ENCODE results near the gene GADD45B. TPM values are rescaled to one million over a fixed set of nuclear protein-coding genes. Genes with fewer than 3 reads are reported as not detected.
A peak's percentile ranks its signal among the peaks of the same experiment; 100 is the strongest.

The GADD45B gene
- total and polyA plus RNA-seq, 5 donors from 2014 or later, result 53.4 to 191 (median 63.8) TPM

DNA sequence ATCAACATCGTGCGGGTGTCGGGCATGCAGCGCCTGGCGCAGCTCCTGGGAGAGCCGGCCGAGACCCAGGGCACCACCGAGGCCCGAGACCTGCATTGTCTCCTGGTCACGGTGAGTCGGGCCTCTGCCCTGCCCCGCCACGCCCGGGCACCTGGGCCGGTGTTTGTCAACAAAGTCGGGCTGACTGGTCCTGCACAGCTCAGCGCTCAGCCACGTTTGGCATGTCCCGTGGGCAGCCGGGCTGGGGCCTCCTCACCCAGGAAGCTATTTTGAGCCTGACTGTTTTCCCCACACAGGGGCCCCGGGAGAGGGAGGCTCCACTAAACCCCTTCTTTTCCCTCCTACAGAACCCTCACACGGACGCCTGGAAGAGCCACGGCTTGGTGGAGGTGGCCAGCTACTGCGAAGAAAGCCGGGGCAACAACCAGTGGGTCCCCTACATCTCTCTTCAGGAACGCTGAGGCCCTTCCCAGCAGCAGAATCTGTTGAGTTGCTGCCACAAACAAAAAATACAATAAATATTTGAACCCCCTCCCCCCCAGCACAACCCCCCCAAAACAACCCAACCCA, 1.3 kb downstream of the GADD45B start:
- H3K27me3 Mint-ChIP-seq, result peaks cover 20% of the 10 kb centered on the region
- H3K36me3 ChIP-seq (ENCODE audit: control insufficient read depth, insufficient read depth, low read length), result no peaks in the 10 kb centered on the region
- peak overlapping the region; percentile 95 to 97 (median 96) for H3K27ac Mint-ChIP-seq
- peak overlapping the region; percentile 97 to 100 (median 99) for H3K4me3 Mint-ChIP-seq
- H3K9me3 ChIP-seq (ENCODE audit: control insufficient read depth in 2 of 2, low read length in 2 of 2), result no peaks in the 10 kb centered on the region
- H3K4me1 ChIP-seq (ENCODE audit: control insufficient read depth, insufficient read depth, low read length, poor library complexity, severe bottlenecking), result peaks cover 38% of the 10 kb centered on the region
- ATAC-seq (ENCODE audit: low read depth in 2 of 2), result no peak
- peaks cover 6% of the 10 kb centered on the region for H3K36me3 Mint-ChIP-seq
- H3K9me3 Mint-ChIP-seq, result peaks cover 0 to 4% (median 0%) of the 10 kb centered on the region in 7 donors
- H3K4me1 Mint-ChIP-seq, result peaks cover 0 to 21% (median 10%) of the 10 kb centered on the region in 4 donors
- no peaks in the 10 kb centered on the region for H3K27me3 ChIP-seq (ENCODE audit: control insufficient read depth, insufficient read depth, low read length)
- H3K27ac ChIP-seq (ENCODE audit: insufficient read depth, low read length, poor library complexity, severe bottlenecking), result peak overlapping the region; percentile 85
- peak overlapping the region; percentile 99 for H3K4me3 ChIP-seq (ENCODE audit: low read depth, low read length)
- peak in 1 of 3 donors; percentile 9 for DNase-seq

DNA sequence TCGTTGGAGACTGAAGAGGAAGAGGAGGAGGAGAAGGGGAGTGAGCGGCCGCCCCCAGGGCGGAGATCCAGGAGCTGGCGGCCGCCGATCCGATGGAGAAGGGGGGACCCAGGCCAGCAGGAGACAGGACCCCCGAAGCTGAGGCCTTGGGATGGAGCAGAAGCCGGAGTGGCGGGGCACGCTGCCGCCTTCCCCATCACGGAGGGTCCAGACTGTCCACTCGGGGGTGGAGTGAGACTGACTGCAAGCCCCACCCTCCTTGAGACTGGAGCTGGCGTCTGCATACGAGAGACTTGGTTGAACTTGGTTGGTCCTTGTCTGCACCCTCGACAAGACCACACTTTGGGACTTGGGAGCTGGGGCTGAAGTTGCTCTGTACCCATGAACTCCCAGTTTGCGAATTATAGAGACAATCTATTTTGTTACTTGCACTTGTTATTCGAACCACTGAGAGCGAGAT, 1.8 kb downstream of the GADD45B start:
- Mint-ChIP-seq H3K27me3 (peaks cover 20% of the 10 kb centered on the region), H3K27ac (peak overlapping the region; percentile 95 to 98 (median 96)), H3K36me3 (peaks cover 6% of the 10 kb centered on the region), H3K4me1 (peaks cover 0 to 21% (median 10%) of the 10 kb centered on the region in 4 donors), H3K9me3 (peaks cover 0 to 4% (median 0%) of the 10 kb centered on the region in 7 donors), H3K4me3 (peak overlapping the region; percentile 97 to 100 (median 99))
- ATAC-seq (ENCODE audit: low read depth in 2 of 2) (no peak), DNase-seq (peak; percentile 10 to 45 (median 39))
- peaks cover 0 to 3% of the 10 kb centered on the region in 2 experiments for H3K9me3 ChIP-seq (ENCODE audit: control insufficient read depth in 2 of 2, low read length in 2 of 2)
- peaks cover 38% of the 10 kb centered on the region for H3K4me1 ChIP-seq (ENCODE audit: control insufficient read depth, insufficient read depth, low read length, poor library complexity, severe bottlenecking)
- peak overlapping the region; percentile 85 for H3K27ac ChIP-seq (ENCODE audit: insufficient read depth, low read length, poor library complexity, severe bottlenecking)
- no peaks in the 10 kb centered on the region for H3K36me3 ChIP-seq (ENCODE audit: control insufficient read depth, insufficient read depth, low read length)
- H3K27me3 ChIP-seq (ENCODE audit: control insufficient read depth, insufficient read depth, low read length), result no peaks in the 10 kb centered on the region
- H3K4me3 ChIP-seq (ENCODE audit: low read depth, low read length), result peak overlapping the region; percentile 90

DNA sequence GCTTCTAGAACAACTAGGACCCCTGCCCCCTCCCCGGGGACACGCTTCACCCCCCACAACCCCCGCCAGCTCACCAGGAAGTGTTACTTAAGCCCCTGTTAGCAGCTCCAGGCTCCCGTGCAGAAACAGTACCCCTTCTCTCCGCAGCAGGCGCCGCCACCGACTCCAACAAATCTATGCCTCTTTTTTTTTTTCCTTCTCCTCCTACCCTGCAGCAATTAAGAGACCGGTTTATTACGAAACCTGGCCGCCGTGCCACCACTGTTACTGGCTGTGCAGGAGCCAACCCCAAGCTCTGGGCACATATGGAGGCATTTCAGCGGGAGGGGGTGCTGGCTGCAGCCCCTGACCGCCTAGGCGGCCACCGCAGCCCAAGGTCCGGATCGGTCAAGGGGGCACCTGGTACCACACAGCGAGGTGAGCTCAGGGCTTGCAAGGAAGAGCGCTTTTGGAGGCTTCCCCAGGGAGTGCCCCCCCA, 2.4 kb downstream of the GADD45B start:
- Mint-ChIP-seq H3K36me3 (peaks cover 6% of the 10 kb centered on the region), H3K4me1 (peaks cover 0 to 21% (median 10%) of the 10 kb centered on the region in 4 donors), H3K9me3 (peaks cover 0 to 9% (median 0%) of the 10 kb centered on the region in 7 donors), H3K27me3 (peaks cover 20% of the 10 kb centered on the region), H3K27ac (peak overlapping the region; percentile 94 to 98 (median 96)), H3K4me3 (peak overlapping the region; percentile 97 to 100 (median 99))
- DNase-seq (peak; percentile 37 to 78 (median 61)), ATAC-seq (ENCODE audit: low read depth in 2 of 2) (no peak)
- H3K27ac ChIP-seq (ENCODE audit: insufficient read depth, low read length, poor library complexity, severe bottlenecking), result peak overlapping the region; percentile 85
- peaks cover 38% of the 10 kb centered on the region for H3K4me1 ChIP-seq (ENCODE audit: control insufficient read depth, insufficient read depth, low read length, poor library complexity, severe bottlenecking)
- no peaks in the 10 kb centered on the region for H3K36me3 ChIP-seq (ENCODE audit: control insufficient read depth, insufficient read depth, low read length)
- H3K4me3 ChIP-seq (ENCODE audit: low read depth, low read length), result peak overlapping the region; percentile 90
- H3K27me3 ChIP-seq (ENCODE audit: control insufficient read depth, insufficient read depth, low read length), result no peaks in the 10 kb centered on the region
- peaks cover 3 to 4% of the 10 kb centered on the region in 2 experiments for H3K9me3 ChIP-seq (ENCODE audit: control insufficient read depth in 2 of 2, low read length in 2 of 2)

DNA sequence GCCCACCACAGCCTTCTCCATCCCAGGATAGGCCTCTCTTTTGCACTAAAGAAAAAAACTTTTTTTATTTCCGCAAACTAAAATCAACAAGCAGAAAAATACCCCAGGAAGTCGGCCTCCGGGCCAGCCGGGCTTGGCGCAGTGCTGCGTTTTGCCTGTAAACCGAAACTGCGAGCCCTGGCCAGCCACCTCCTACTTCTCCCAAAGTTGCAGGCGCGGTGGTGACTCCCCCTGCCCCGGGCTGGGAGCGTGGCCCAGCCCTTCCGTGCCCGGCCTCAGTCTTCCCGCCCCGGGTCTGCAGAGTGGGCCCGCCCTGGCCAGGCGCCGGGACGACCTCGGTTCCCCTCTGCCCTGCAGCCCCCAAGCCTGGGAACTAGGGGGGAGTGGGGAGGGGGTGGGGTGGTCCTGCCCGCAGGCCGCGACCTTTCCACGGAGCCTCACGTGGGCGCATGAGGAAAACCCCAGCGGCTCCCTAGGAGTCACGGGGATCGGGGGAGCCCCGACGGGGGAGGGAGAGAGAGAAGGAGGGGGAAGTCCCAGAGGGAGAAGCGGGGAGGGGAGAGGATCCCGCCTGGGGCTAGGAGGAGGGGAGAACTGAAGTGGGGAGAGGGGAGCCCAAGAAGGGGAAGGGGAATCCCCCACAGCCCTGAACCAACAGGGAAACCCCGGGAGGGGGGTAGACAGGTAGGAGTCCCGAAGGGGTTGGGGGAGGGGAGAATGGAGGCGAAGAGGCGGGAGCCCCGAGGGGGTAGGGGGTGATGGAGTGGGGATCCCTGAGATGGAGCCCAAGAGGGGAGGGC, 3.0 kb downstream of the GADD45B start:
- Mint-ChIP-seq H3K36me3 (peaks cover 10% of the 10 kb centered on the region), H3K9me3 (peaks cover 0 to 14% (median 3%) of the 10 kb centered on the region in 7 donors), H3K4me3 (peak overlapping the region; percentile 97 to 100 (median 99)), H3K27ac (peak overlapping the region; percentile 94 to 98 (median 96)), H3K27me3 (peaks cover 20% of the 10 kb centered on the region), H3K4me1 (peaks cover 0 to 21% (median 12%) of the 10 kb centered on the region in 4 donors)
- peak overlapping the region; percentile 85 for H3K27ac ChIP-seq (ENCODE audit: insufficient read depth, low read length, poor library complexity, severe bottlenecking)
- DNase-seq (peak; percentile 66 to 79 (median 66)), ATAC-seq (ENCODE audit: low read depth in 2 of 2) (peak; percentile 4 to 9)
- no peaks in the 10 kb centered on the region for H3K27me3 ChIP-seq (ENCODE audit: control insufficient read depth, insufficient read depth, low read length)
- H3K9me3 ChIP-seq (ENCODE audit: control insufficient read depth in 2 of 2, low read length in 2 of 2), result peaks cover 3 to 6% of the 10 kb centered on the region in 2 experiments
- peaks cover 38% of the 10 kb centered on the region for H3K4me1 ChIP-seq (ENCODE audit: control insufficient read depth, insufficient read depth, low read length, poor library complexity, severe bottlenecking)
- H3K36me3 ChIP-seq (ENCODE audit: control insufficient read depth, insufficient read depth, low read length), result no peaks in the 10 kb centered on the region
- H3K4me3 ChIP-seq (ENCODE audit: low read depth, low read length), result peak overlapping the region; percentile 90

DNA sequence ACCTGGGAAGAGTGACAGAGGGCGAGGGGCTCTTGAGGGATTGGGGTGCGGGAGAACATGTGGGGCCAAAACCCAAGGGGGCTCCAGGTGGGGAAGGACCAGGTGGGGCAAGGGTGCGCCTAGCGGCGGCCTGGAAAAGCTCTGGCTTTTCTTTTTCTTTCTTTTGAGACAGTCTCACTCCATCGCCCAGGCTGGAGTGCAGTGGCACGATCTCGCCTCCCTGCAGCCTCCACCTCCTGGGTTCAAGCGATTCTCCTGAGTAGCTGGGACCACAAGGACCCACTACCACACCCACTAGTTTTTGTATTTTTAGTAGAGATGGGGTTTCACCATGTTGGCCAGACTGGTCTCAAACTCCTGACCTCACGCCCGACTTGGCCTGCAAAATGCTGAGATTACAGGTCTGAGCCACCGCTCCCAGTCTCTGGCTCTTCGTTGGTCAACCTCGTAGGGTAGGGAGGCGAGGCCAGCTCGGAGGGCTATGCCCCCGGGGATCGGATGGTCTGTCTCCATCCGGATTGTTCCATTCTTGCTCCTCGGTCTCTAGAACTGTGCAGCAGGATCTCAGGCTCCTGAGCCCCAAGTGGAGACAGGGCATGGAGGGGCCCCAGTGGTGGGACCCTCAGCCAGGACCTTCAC, 3.7 kb downstream of the GADD45B start:
- H3K4me3 Mint-ChIP-seq, result peak overlapping the region; percentile 70 to 89 (median 84)
- peak overlapping the region; percentile 51 to 90 (median 52) for H3K27ac Mint-ChIP-seq
- Histone ChIP-seq H3K27ac (ENCODE audit: insufficient read depth, low read length, poor library complexity, severe bottlenecking) (peak overlapping the region; percentile 85), H3K4me3 (ENCODE audit: low read depth, low read length) (no peak overlapping the region), H3K9me3 (ENCODE audit: control insufficient read depth in 2 of 2, low read length in 2 of 2) (peaks cover 3 to 6% of the 10 kb centered on the region in 2 experiments), H3K36me3 (ENCODE audit: control insufficient read depth, insufficient read depth, low read length) (no peaks in the 10 kb centered on the region), H3K4me1 (ENCODE audit: control insufficient read depth, insufficient read depth, low read length, poor library complexity, severe bottlenecking) (peaks cover 32% of the 10 kb centered on the region), H3K27me3 (ENCODE audit: control insufficient read depth, insufficient read depth, low read length) (no peaks in the 10 kb centered on the region)
- peaks cover 11% of the 10 kb centered on the region for H3K36me3 Mint-ChIP-seq
- ATAC-seq (ENCODE audit: low read depth in 2 of 2) (no peak), DNase-seq (no peak)
- peaks cover 0 to 21% (median 12%) of the 10 kb centered on the region in 4 donors for H3K4me1 Mint-ChIP-seq
- H3K9me3 Mint-ChIP-seq, result peaks cover 0 to 14% (median 4%) of the 10 kb centered on the region in 7 donors
- peaks cover 20% of the 10 kb centered on the region for H3K27me3 Mint-ChIP-seq

DNA sequence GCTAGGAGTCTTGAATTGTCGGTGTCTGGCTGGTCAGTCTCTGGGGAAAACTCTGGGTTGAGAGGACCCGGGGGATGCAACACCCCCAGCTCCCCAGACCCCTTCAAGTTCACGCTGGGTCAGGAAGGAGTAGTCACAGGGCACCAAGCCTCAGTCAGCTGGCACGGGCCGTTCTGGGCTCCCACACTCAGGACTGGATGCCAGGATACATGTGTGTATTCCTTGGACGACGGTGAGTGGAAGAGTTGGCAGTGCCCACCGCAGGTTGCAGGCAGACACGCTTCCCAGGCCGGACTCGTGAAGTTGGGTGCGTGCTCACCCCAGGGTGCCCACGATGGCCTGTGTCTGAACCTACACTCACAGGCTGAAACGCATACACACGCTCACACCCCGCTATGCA, 5.5 kb downstream of the GADD45B start:
- H3K9me3 Mint-ChIP-seq, result peaks cover 0 to 14% (median 3%) of the 10 kb centered on the region in 7 donors
- no peak for ATAC-seq (ENCODE audit: low read depth in 2 of 2)
- H3K36me3 Mint-ChIP-seq, result peaks cover 11% of the 10 kb centered on the region
- Histone ChIP-seq H3K27me3 (ENCODE audit: control insufficient read depth, insufficient read depth, low read length) (no peaks in the 10 kb centered on the region), H3K9me3 (ENCODE audit: control insufficient read depth in 2 of 2, low read length in 2 of 2) (peaks cover 3 to 6% of the 10 kb centered on the region in 2 experiments), H3K36me3 (ENCODE audit: control insufficient read depth, insufficient read depth, low read length) (no peaks in the 10 kb centered on the region), H3K4me1 (ENCODE audit: control insufficient read depth, insufficient read depth, low read length, poor library complexity, severe bottlenecking) (peaks cover 22% of the 10 kb centered on the region), H3K27ac (ENCODE audit: insufficient read depth, low read length, poor library complexity, severe bottlenecking) (no peak overlapping the region), H3K4me3 (ENCODE audit: low read depth, low read length) (no peak overlapping the region)
- peaks cover 19% of the 10 kb centered on the region for H3K27me3 Mint-ChIP-seq
- no peak for DNase-seq
- H3K4me3 Mint-ChIP-seq, result peak overlapping the region in 3 of 4 donors; percentile 4 to 89 (median 43)
- H3K27ac Mint-ChIP-seq, result no peak overlapping the region
- H3K4me1 Mint-ChIP-seq, result peaks cover 0 to 19% (median 13%) of the 10 kb centered on the region in 4 donors

DNA sequence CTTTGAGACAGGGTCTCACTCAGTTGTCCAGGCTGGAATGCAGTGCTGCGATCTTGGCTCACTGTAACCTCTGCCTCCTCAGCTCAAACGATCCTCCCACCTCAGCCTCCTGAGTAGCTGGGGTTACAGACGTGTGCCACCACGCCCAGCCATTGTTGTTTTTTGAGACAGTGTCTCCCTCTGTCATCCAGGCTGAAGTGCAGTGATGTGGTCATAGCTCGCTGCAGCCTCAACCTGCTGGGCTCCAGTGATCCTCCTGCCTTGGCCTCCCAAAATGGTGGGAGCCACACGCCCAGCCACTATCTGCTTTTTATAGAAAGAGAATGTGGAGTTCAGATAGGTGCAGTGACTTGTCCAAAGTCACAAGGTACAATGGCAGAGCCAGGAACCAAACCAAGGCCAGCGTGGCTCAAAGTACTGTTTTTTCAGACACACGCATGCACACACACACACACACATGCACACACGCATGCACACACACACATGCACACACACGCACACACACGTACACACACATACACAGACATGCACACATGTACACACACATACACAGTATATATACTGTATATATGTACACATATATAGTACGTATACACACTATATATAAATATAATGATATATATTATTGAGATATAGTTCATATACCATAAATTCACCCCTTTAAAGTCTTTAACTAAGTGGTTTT, 6.6 kb downstream of the GADD45B start:
- H3K9me3 ChIP-seq (ENCODE audit: control insufficient read depth in 2 of 2, low read length in 2 of 2), result peaks cover 3 to 6% of the 10 kb centered on the region in 2 experiments
- no peak for ATAC-seq (ENCODE audit: low read depth in 2 of 2)
- Mint-ChIP-seq H3K4me1 (peaks cover 0 to 19% (median 13%) of the 10 kb centered on the region in 4 donors), H3K27ac (peak overlapping the region in 1 of 3 donors; percentile 20), H3K9me3 (peaks cover 0 to 14% (median 3%) of the 10 kb centered on the region in 7 donors), H3K27me3 (peaks cover 23% of the 10 kb centered on the region), H3K36me3 (peaks cover 11% of the 10 kb centered on the region), H3K4me3 (peak overlapping the region in 2 of 4 donors; percentile 13 to 38)
- H3K4me1 ChIP-seq (ENCODE audit: control insufficient read depth, insufficient read depth, low read length, poor library complexity, severe bottlenecking), result peaks cover 19% of the 10 kb centered on the region
- no peaks in the 10 kb centered on the region for H3K27me3 ChIP-seq (ENCODE audit: control insufficient read depth, insufficient read depth, low read length)
- no peak overlapping the region for H3K27ac ChIP-seq (ENCODE audit: insufficient read depth, low read length, poor library complexity, severe bottlenecking)
- no peak overlapping the region for H3K4me3 ChIP-seq (ENCODE audit: low read depth, low read length)
- no peaks in the 10 kb centered on the region for H3K36me3 ChIP-seq (ENCODE audit: control insufficient read depth, insufficient read depth, low read length)
- no peak for DNase-seq
